Upper lobe of right lung (tissue), 1 donor: ENCODE measurements around the gene PTPN4. TPM values are rescaled to one million over a fixed set of nuclear protein-coding genes. Genes with fewer than 3 reads are reported as not detected.
A peak's percentile ranks its signal among the peaks of the same experiment; 100 is the strongest.

ENCODE experiments used
- ATAC-seq: fragments of 200-7000 bp; cut with Tn5 transposase; one replicate; pipeline ENCODE4 v1.9.1; 2020; ENCODE audit warnings: mild to moderate bottlenecking, moderate library complexity
- DNase-seq: peaks from one replicate; pipeline ENCODE4 v3.0.0-alpha.2; 2020
- H3K27ac ChIP-seq: fragments of 200-600 bp; one replicate; pipeline ENCODE4 v1.8.0; 2022
- H3K27me3 ChIP-seq: fragments of 200-600 bp; one replicate; pipeline ENCODE4 v1.8.0; 2022; ENCODE audit warnings: mild to moderate bottlenecking
- H3K36me3 ChIP-seq: fragments of 200-600 bp; one replicate; pipeline ENCODE4 v1.8.0; 2022
- H3K4me1 ChIP-seq: fragments of 200-600 bp; one replicate; pipeline ENCODE4 v1.8.0; 2022
- H3K4me3 ChIP-seq: fragments of 200-600 bp; one replicate; pipeline ENCODE4 v1.8.0; 2022; ENCODE audit warnings: mild to moderate bottlenecking
- H3K9me3 ChIP-seq: fragments of 200-600 bp; one replicate; pipeline ENCODE4 v1.8.0; 2022
- CTCF ChIP-seq: fragments of 200-600 bp; IDR thresholded peaks from one replicate; pipeline ENCODE4 v1.8.0; 2022; ENCODE audit warnings: antibody characterized with exemption
- intact Hi-C: fragments of 100-400 bp; cut with DNase I; formaldehyde crosslinking; loops from one replicate; pipeline ENCODE4 v1.11.0; 2022
- total RNA-seq: library from RNA; stranded (reverse); fragmentation: NEBNext Ultra II Directional; extraction: Animal tissue kit (Norgen Biotek cat#: 25700); gene quantifications from one replicate; pipeline ENCODE4 v1.2.1, GENCODE V29; 2021
- donor health status: DM: no; HTN: yes; CAD: no; lungs with severe emphysema.

Gene PTPN4
- total RNA-seq, 1 donor from 2014 or later, result 45.4 TPM

GRCh38 chr2:119721462-119721861 lies 38.3 kb upstream of the PTPN4 start:
- Histone ChIP-seq H3K4me1 (no peaks in the 10 kb centered on the region), H3K4me3 (no peak overlapping the region), H3K36me3 (no peaks in the 10 kb centered on the region), H3K27ac (no peak overlapping the region), H3K27me3 (no peaks in the 10 kb centered on the region), H3K9me3 (no peaks in the 10 kb centered on the region)
- ATAC-seq (no peak), DNase-seq (no peak)
- intact Hi-C loops, result no loop called here
- TF ChIP-seq CTCF, result no peak

GRCh38 chr2:119721904-119722303 lies 37.8 kb upstream of the PTPN4 start:
- no peaks in the 10 kb centered on the region for H3K4me1 ChIP-seq
- DNase-seq, result no peak
- intact Hi-C loops, result no loop called here

DNA sequence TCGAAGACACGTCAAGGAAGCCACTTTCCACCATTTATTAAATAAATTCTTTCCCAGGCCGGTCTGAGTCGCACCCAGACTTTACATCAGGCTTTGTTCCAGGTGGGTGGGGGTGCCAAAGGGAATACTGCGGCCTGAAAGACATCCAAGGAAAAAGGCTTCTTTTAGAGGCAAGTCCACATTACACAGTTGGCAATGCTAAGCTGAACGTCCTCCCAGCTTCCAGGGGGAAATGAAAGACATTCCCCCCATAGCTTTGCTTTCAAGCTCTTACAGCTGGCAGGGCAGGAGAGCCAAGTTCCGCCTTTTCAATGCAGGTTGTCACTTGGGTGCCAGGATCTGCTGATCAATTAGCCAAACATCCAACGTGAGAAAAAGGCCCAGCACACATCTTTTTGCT lies 36.5 kb upstream of the PTPN4 start:
- H3K36me3 ChIP-seq, result no peaks in the 10 kb centered on the region
- intact Hi-C loops, result no loop called here

More at GRCh38 chr2:119721904-119722303, 37.8 kb upstream of the PTPN4 start:
- no peak for TF ChIP-seq CTCF
- Histone ChIP-seq H3K27ac (no peak overlapping the region), H3K9me3 (no peaks in the 10 kb centered on the region), H3K36me3 (no peaks in the 10 kb centered on the region), H3K4me3 (no peak overlapping the region), H3K27me3 (no peaks in the 10 kb centered on the region)
- no peak for ATAC-seq

GRCh38 chr2:119723784-119724467 lies 35.8 kb upstream of the PTPN4 start:
- Histone ChIP-seq H3K4me1 (no peaks in the 10 kb centered on the region), H3K9me3 (no peaks in the 10 kb centered on the region), H3K4me3 (no peak overlapping the region), H3K36me3 (no peaks in the 10 kb centered on the region), H3K27ac (no peak overlapping the region), H3K27me3 (no peaks in the 10 kb centered on the region)
- DNase-seq (no peak), ATAC-seq (peak; percentile 29)
- TF ChIP-seq CTCF, result no peak
- intact Hi-C loops, result no loop called here

More for the DNA sequence above, 36.5 kb upstream of the PTPN4 start:
- ATAC-seq (no peak), DNase-seq (no peak)
- Histone ChIP-seq H3K9me3 (no peaks in the 10 kb centered on the region), H3K27ac (no peak overlapping the region), H3K27me3 (no peaks in the 10 kb centered on the region), H3K4me1 (no peaks in the 10 kb centered on the region), H3K4me3 (no peak overlapping the region)
- no peak for TF ChIP-seq CTCF

DNA sequence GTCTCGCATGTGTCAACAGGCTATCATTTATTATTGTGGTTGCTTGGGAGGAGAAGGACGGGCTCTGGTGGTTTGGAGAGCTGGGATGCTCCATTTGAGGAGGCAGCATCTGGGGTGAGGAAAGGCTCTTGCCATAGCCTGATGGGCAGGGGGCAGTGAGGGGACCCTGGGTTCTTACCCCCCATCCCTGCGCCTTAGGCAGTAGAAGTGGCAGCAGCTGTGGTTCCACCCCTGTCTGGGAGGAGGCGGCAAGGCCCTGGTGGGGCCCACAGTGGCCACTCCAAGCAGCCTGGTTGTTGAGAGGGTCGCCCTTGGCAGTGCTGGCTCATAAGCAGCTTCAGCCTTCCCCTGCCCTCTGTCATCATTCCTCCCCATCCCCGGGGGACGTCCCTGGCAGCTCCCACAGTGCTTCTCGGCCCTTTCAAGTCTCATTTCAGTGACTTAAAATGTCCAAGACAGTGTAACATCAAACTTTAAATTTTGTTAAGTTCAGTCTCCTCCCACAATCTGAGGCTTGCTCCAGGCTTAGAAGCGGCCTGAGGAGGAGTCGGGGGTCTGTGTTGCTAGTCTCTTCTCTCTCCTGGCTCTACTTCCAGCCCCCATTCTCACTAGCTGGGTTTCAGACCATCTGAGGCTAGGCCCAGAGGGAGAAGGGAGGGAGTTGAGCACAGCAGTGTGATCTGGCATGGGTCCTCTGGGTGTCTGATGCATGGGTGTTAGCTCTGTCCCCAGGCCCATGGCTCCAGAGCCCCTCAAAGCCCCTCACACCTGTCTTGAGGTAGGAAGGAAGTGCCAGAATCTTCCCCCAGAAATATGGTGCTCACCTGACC lies 34.9 kb upstream of the PTPN4 start:
- DNase-seq (no peak), ATAC-seq (peak; percentile 31)
- H3K27ac ChIP-seq, result no peak overlapping the region
- intact Hi-C loops, result no loop called here
- no peaks in the 10 kb centered on the region for H3K27me3 ChIP-seq
- no peaks in the 10 kb centered on the region for H3K9me3 ChIP-seq
- no peak for TF ChIP-seq CTCF
- no peaks in the 10 kb centered on the region for H3K4me1 ChIP-seq
- no peak overlapping the region for H3K4me3 ChIP-seq
- H3K36me3 ChIP-seq, result no peaks in the 10 kb centered on the region
